Measurements from ENCODE around the gene MSH5.
"Not testable (repeated sequence)": the region's sequence is repeated elsewhere in the genome, so short reads cannot be mapped to it uniquely, and the experiment has no call there.

DNA sequence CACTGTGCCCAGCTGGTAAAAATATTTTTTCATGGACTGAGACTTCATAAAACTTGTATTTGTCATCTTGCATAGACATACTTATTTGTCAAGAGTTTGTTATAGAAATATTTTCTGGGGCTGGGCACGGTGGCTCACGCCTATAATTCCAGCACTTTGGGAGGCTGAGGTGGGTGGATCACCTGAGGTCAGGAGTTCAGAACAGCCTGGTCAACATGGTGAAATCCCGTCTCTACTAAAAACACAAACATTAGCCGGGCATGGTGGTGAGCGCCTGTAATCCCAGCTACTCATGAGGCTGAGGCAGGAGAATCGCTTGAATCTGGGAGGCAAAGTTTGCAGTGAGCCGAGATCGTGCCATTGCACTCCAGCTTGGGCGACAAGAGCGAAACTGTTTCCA is 68.8 kb downstream of the MSH5 start:
- TF ChIP-seq, protein P1, sequence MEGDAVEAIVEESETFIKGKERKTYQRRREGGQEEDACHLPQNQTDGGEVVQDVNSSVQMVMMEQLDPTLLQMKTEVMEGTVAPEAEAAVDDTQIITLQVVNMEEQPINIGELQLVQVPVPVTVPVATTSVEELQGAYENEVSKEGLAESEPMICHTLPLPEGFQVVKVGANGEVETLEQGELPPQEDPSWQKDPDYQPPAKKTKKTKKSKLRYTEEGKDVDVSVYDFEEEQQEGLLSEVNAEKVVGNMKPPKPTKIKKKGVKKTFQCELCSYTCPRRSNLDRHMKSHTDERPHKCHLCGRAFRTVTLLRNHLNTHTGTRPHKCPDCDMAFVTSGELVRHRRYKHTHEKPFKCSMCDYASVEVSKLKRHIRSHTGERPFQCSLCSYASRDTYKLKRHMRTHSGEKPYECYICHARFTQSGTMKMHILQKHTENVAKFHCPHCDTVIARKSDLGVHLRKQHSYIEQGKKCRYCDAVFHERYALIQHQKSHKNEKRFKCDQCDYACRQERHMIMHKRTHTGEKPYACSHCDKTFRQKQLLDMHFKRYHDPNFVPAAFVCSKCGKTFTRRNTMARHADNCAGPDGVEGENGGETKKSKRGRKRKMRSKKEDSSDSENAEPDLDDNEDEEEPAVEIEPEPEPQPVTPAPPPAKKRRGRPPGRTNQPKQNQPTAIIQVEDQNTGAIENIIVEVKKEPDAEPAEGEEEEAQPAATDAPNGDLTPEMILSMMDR (IDR thresholded peaks at IDR 0.05), result not testable (repeated sequence)
- not testable (repeated sequence) for TF ChIP-seq POLR2A (IDR thresholded peaks at IDR 0.05)
